Upper lobe of left lung (tissue), 4 donors: Measurements from ENCODE around the gene SGSM1.

Experiments
- CTCF ChIP-seq, 6 experiments: fragments of 450-650 bp in 4 of 6; fragments of 200-600 bp in 2 of 6; sonication (generic) in 2 of 6; IDR thresholded peaks; one replicate each; pipeline ENCODE4 v1.5.1; 2016 to 2019; ENCODE audit warnings: antibody characterized with exemption in 6 of 6
- EP300 ChIP-seq, 4 donors: sonication (generic); formaldehyde crosslinking; IDR thresholded peaks; one replicate each; pipeline ENCODE4 v1.5.1; 2017; ENCODE audit warnings: antibody characterized with exemption in 4 of 4, control low read depth in 2 of 4
- POLR2A ChIP-seq, 4 donors: fragments of 450-650 bp; IDR thresholded peaks; one replicate each; pipeline ENCODE4 v1.5.1; 2016 to 2017; ENCODE audit warnings: antibody characterized with exemption in 4 of 4, mild to moderate bottlenecking in 2 of 4

- TF ChIP-seq CTCF (IDR thresholded peaks at IDR 0.05) (no peak), POLR2A (IDR thresholded peaks at IDR 0.05) (no peak), EP300 (IDR thresholded peaks at IDR 0.05) (no peak)
Measured at GRCh38 chr22:24975125-24975640, 169.2 kb downstream of the SGSM1 start.
